Measurements from ENCODE around the gene MAZ.
"Not testable (repeated sequence)": the region's sequence is repeated elsewhere in the genome, so short reads cannot be mapped to it uniquely, and the experiment has no call there.

The MAZ gene

DNA sequence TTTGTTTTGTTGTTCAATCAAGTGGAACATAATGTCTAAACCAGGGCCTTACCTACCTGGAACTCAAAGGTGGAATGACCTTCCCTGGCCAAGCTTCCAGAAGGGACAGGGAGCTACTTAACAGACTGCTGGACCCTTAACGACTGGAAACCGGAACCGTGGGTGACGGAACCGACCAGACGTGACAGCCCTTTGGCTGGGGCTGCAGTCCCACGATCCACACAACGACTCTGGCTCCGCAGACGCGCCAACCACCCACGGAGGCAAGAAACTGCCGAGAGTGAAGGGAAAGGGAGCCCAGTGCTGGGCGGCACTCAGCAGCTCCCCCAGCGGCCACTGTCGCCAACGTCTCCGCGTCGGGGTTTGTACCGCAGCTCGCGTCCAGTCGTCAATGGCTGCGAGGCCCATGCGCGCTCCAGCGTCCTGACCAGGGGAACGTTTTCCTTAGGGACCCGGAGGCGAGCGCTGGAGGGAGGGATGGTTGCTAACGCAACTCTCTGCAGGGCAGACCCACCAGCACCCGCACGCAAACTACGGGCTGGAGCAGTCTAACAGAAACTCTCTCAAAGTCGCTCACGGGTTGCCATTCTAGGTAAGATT is 21.3 kb upstream of the MAZ start:
- peak; percentile 78 for DNase-seq (ENCODE audit: low spot score)

DNA sequence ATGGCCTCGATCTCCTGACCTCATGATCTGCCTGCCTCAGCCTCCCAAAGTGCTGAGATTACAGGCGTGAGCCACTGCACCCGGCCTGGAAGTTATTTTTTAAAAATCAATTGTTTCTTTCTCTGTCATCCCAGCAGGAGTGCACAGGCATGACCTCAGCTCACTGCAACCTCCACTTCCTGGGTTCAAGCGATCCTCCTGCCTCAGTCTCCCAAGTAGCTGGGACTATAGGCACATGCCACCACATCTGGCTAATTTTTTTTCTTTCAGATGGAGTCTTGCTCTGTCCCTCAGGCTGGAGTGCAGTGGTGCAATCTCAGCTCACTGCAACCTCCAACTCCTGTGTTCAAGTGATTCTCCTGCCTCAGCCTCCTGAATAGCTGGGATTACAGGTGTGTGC is 19.2 kb upstream of the MAZ start:
- not testable (repeated sequence) for DNase-seq (ENCODE audit: low spot score)

DNA sequence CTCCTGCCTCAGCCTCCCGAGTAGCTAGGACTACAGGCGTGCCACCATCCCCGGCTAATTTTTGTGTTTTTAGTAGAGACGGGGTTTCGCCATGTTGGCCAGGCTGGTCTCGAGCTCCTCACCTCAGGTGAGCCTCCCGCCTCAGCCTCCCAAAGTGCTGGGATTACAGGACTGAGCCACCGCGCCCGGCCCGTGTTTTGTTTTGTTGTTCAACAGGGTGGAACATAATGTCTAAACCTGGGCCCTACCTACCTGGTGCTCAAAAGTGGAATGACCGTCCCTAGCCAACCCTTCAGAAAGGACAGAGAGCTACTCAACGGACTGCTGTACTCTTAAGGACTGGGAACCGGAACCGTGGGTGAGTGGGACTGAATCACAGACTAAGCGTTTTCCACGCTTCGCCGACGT is 16.6 kb upstream of the MAZ start:
- DNase-seq (ENCODE audit: low spot score), result no peak

DNA sequence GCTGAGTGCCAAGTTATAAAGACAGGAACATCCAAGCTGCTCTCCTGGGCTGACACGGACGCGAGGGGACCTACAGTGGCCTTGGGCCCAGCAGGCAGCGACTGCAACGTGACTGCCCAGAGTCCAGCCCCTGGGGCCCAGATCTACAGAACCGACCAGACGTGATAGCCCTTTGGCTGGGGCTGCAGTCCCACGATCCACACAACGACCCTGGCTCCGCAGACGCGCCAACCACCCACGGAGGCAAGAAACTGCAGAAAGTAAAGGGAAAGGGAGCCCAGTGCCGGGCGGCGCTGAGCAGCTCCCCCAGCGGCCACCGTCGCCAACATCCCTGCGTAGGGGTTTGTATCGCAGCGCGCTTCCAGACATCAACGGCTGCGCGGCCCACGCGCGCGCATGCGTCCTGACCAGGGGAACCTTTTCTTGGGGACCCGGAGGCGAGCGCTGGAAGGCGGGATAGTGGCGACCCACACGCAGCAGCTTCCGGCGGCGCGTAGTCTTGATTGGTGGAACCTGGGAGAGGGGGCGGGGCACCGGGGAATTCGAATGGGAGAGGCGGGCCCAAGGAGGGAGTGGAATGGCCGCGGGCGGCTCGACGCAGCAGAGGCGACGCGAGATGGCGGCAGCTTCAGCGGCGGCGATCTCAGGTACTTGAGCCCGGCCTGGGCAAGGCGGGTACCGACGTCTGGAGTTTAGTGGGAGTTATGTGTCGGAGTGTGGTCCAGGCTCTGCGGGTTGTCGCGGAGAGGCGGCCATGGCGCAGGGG is 16.0 kb upstream of the MAZ start, which contains the start of gene KIF22:
Gene KIF22, plus strand, starts transcription at position 569 of the 766 bp plus-strand sequence. Its CDS starts 9 bp downstream, at position 578.
- peak; percentile 99 for DNase-seq (ENCODE audit: low spot score)

DNA sequence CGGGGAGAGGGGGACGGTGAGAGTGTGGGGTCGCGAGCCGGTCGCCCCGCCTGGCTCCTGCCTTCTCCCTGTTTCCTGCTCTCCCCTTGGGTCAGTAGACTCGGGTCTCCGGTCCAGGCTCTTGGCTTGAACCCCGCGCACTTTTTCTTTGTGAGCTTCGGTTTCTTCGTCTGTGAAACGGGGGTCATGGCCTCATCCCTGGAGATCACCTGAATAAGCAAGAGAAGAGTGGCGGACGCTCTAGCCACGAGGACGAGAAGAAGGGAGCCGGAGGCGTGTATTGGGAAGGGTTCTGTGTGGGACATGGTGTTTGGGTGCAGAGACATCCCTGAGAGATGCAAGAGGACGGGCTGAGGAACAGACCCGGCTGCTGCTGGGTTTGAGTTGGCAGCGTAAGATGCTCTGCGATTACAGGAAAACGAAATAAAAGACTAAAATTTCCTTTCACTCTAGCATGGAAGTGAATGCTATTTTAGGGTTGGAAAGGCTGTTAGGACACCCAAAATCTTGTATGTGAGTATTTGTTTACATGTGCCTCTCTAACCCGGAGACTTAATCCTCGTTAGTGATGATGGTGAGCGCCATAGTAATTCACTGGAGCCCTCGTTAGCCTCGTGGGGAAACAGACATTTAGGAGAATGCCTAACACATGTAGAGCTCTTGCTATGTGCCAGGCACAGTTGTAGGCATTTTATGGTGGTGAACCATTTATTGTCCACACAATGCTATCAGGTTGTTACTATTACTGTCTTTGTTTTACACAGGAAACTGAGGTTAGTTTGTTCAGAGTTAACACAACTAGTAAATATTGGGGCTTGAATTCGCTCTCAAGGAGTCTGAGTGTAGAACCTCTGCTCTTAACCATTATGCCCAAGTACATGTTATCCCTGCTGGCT is 15.1 kb upstream of the MAZ start:
- DNase-seq (ENCODE audit: low spot score), result no peak

DNA sequence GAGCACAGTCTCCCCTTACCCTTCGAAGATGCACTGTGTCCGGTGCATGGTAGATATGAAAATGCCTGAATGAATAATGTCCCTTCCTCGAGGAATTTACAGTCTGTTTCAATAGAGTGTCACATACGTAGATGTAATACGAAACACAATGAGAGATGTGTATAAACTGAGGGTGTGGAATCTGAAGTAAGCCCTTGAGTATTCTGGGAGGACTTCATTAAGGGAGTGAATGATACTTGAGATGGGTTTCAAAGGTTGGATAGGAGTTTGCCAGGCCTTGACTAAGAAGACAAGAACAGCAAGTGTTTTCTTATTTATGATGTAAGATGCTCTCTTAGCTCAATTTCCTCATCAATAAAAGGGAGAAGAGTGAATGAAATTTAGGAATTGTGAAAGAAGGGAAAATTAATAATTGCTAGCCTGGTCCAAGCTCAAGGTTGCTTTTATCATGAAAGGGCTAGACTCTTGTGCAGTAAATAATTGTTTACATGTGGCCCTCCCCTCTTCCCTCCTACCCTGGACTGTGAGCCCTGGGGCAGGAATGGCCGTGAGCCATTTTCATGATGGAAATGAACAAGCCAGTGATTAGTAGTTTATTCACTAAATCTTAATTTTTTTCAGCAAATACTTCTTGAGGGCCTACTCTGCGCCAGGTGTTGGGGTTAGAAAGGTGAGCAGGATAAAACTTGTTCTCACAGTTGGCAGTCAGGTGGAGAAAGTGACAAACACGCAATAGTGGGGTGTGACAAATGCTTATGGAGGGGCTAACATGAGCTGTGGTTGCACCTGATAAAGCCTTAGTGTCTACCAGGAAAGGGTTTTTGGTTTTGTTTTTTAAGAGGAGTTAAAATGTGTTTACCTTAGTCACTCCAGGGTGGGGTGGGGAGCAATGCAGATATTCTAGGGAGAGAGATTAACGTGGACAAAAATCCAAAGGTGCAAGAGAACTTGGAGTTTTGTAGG is 14.2 kb upstream of the MAZ start:
- no peak for DNase-seq (ENCODE audit: low spot score)

DNA sequence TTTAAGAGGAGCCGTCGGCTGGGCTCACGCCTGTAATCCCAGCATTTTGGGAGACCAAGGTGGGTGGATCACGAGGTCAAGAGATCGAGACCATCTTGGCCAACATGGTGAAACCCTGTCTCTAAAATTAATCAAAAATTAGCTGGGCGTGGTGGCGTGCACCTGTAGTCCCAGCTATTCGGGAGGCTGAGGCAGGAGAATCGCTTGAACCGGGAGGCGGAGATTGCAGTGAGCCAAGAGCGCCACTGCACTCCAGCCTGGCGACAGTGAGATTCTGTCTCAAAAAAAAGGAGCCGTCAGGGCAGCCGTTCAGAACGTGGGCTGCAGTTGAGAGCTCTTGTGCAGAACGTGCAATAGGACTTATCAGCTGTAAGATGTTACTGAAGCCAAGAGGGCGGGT is 13.2 kb upstream of the MAZ start:
- DNase-seq (ENCODE audit: low spot score), result not testable (repeated sequence)

DNA sequence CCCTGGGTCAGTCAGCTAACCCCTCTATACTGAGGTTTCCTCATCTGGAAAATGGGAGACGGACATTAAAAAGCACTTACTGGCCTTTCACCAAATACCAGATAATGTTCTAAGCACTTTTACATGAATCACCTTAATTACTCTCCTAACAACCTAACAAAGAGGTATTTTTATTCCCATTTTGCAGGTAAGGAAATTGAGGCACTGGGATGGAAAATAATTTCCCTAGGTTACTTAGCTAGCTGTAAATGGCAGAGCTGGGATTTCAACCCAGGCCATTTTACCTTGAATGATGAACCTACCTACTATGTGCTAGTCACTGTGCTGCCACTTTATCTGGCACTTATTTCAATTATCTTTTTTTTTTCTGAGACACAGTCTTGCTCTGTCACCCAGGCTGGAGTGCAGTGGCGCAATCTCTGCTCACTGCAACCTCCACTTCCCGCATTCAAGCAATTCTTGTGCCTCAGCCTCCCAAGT is 12.1 kb upstream of the MAZ start:
- DNase-seq (ENCODE audit: low spot score), result no peak

DNA sequence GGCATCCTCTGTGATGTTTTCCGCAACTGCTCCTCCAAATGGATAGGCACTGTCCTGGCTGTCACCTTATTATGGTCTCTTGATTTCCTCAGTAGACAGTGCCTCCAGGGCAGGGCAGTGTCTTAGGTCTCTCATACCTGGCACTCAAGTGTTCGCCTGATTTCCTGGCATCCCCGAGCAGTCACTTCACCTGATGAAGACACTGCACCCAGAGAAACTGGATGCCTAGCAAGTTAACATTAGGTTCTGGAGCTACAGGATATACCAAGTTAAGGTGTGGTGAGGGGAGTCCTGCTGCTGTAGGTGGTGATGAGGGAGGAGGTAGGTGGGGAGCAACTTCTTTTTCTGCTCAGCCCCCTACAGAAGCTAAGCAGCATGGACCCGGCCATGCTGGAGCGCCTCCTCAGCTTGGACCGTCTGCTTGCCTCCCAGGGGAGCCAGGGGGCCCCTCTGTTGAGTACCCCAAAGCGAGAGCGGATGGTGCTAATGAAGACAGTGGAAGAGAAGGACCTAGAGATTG is 3.9 kb upstream of the MAZ start:
- no peak for DNase-seq (ENCODE audit: low spot score)

DNA sequence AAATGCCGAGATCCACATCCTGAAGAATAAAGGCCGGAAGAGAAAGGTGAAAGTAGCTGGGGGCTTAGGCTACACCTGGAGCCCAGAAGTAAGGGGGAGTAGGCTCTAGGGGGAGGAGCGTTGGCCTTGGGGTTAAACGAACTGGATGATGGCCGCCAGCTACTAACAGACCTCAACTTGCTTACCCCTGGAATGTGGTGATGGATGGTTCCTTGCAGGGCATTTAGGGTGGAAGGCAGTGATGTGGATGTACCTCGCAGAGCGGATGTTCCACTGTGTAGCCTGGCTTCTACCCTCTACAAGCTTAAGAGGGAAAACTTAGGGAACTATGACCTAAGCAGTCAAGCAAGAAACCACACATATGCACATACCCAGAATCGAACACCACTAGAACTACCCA is 2.3 kb upstream of the MAZ start:
- DNase-seq (ENCODE audit: low spot score), result no peak

DNA sequence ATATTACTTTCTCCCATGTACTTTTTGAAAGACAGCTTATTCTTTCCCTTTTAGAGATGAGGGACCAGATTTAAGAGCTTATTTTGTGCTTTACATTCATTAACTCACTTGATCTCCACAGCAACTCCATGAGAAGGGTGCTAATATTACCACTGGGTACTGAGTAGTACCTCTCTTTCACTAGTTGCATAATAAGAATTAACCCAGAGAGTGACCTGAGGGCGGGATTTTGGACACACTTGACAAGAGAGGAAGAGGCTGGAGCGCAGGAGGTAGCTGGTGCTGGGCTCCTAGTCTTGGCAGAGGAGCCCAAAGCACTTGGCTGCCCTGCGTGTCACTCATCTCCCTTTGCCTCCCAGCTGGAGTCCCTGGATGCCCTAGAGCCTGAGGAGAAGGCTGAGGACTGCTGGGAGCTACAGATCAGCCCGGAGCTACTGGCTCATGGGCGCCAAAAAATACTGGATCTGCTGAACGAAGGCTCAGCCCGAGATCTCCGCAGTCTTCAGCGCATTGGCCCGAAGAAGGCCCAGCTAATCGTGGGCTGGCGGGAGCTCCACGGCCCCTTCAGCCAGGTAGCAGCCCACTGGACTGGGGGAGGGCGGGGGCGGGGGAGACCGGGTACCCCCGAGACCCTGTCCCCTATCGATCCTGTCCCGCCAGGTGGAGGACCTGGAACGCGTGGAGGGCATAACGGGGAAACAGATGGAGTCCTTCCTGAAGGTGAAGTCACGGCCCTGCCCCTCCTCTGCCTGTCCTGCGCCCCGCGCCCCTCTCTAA is 1.7 kb upstream of the MAZ start:
- no peak for DNase-seq (ENCODE audit: low spot score)

DNA sequence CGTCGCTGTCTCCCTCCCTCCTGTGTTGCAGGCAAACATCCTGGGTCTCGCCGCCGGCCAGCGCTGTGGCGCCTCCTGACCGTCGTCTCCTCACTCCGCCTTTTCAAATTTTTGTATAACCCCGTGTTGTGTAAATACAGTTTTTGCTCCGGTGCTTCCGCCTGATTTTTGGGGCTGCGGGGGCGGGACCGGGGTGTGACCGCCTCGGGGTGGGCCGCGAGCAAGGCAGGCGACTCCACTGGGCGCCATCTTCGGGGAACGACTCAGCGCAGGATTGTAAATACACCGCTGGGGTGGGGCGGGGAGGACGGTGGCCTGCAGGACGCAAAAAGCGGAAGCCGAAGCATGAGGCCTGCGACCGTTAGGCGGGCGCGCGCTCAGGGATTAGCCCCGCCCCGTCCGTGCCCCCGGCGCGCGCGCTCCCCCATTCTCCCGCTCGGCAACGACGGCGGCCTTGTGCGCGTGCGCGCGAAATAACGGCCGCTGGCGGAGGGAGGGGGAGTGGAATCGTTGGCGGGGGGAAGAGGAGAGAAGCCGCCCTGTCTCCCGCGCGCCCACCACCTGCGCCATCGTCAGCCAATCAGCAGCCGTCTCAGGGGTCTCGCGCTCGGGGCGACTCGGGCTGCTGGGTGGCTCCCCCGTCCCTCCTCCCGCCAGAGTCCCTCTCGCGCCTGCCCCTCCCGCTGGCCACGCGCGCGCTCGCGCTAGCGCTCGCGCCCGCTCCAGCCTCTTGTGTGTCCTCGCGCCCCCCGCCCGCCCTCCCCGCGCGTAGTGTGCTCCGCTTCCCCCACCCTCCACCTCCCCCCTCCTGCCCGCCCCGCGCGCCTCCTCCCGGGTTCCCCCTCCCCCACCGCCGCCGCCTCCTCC is 864 bp upstream of the MAZ start:
- peak; percentile 97 for DNase-seq (ENCODE audit: low spot score)

DNA sequence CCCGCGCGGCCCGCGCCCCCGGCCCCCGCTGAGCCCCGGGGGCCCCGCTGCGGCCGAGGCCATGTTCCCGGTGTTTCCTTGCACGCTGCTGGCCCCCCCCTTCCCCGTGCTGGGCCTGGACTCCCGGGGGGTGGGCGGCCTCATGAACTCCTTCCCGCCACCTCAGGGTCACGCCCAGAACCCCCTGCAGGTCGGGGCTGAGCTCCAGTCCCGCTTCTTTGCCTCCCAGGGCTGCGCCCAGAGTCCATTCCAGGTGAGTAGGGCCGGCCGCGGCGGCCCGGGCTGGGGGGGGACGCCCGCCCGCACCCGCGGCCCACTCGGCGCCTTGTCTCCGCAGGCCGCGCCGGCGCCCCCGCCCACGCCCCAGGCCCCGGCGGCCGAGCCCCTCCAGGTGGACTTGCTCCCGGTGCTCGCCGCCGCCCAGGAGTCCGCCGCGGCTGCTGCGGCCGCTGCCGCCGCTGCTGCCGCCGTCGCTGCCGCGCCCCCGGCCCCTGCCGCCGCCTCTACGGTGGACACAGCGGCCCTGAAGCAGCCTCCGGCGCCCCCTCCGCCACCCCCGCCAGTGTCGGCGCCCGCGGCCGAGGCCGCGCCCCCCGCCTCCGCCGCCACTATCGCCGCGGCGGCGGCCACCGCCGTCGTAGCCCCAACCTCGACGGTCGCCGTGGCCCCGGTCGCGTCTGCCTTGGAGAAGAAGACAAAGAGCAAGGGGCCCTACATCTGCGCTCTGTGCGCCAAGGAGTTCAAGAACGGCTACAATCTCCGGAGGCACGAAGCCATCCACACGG is 504 bp downstream of the MAZ start:
- no peak for DNase-seq (ENCODE audit: low spot score)

DNA sequence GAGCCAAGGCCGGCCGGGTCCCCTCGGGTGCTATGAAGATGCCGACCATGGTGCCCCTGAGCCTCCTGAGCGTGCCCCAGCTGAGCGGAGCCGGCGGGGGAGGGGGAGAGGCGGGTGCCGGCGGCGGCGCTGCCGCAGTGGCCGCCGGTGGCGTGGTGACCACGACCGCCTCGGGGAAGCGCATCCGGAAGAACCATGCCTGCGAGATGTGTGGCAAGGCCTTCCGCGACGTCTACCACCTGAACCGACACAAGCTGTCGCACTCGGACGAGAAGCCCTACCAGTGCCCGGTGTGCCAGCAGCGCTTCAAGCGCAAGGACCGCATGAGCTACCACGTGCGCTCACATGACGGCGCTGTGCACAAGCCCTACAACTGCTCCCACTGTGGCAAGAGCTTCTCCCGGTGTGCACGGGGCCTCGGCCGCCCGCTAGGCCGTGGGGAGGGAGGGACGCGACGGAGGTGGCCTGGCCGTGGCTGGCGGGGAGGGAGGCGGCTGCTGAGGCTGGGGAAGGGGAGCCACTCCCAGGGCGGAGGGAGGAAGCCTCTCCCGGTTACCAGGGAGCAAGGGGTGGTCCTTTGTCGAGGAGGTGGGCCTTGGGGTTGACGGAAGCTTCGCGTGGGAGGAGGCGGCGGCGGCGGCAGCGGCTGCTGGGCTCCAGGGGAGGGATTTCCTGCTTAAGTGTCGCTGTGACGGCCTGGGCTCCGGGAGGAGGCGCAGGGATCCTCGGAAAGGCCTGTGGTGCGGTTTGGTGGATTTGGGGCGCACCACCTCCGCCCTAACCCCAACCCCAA is 1.3 kb downstream of the MAZ start:
- DNase-seq (ENCODE audit: low spot score), result peak; percentile 93

DNA sequence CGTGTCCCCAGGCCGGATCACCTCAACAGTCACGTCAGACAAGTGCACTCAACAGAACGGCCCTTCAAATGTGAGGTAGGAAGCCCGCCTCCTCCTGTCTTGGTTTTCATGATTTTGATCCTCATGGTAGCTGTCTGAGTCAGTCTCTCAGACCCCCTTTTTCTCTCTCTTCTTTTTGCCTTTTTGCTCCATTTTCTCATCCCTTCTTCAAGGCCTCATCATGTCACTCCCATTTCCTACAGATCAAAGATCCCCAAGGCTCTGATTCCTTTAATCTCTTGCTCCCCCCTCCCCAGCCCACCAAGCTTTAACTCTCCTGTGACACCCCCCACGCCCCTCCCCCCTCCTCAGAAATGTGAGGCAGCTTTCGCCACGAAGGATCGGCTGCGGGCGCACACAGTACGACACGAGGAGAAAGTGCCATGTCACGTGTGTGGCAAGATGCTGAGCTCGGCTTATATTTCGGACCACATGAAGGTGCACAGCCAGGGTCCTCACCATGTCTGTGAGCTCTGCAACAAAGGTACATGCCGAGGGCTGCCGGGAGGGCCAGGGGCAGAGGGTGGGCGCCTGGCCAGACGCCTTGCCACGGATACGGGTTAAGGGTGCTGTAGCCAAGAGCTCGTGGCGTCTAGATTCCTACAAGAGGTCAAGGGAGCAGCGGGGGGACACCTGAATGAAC is 2.0 kb downstream of the MAZ start:
- DNase-seq (ENCODE audit: low spot score), result no peak

DNA sequence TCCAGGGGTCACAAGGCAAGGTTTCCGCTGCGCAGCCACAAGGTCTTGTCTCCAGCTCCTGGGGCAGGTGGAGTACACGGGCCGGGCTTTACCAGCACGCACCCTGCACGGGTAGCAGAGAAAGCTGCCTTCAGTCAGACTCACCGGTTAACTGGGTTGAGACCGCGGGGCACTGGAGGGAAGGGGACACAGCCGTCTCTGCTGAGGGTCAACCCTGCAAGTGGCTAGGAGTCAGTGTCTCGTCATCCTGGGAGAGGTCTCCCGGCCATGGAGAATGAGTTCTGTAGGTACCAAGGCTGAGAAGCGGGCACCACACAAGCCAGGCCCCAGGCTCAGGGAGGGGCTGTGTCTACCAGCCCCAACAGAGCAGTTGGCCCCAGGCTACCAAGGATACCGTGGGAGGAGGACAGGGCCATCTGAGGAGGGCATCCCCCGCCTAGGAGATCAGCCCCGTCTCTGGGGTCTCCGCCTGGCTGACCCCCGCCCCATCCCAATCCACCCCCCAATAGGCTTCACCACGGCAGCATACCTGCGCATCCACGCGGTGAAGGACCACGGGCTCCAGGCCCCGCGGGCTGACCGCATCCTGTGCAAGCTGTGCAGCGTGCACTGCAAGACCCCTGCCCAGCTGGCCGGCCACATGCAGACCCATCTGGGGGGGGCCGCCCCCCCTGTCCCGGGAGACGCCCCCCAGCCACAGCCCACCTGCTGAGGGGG is 2.9 kb downstream of the MAZ start:
- DNase-seq (ENCODE audit: low spot score), result no peak
